DOHH2 (cell line): ENCODE results near the gene GPATCH8.

ENCODE experiments used
- EZH2phosphoT487 ChIP-seq: fragments of 200-600 bp; sonication (generic); IDR thresholded peaks from 2 replicates; pipeline ENCODE4 v1.6.1; 2017; ENCODE audit warnings: borderline replicate concordance, mild to moderate bottlenecking, antibody characterized with exemption, low read length, moderate library complexity, mixed read lengths
- TF ChIP-seq, protein P1 (sequence below): fragments of 200-600 bp; sonication (generic); IDR thresholded peaks from one replicate; pipeline ENCODE4 v1.5.1; 2014; ENCODE audit warnings: antibody characterized with exemption, mild to moderate bottlenecking, low read depth, low read length; ENCODE audit not compliant: poor library complexity, severe bottlenecking

DNA sequence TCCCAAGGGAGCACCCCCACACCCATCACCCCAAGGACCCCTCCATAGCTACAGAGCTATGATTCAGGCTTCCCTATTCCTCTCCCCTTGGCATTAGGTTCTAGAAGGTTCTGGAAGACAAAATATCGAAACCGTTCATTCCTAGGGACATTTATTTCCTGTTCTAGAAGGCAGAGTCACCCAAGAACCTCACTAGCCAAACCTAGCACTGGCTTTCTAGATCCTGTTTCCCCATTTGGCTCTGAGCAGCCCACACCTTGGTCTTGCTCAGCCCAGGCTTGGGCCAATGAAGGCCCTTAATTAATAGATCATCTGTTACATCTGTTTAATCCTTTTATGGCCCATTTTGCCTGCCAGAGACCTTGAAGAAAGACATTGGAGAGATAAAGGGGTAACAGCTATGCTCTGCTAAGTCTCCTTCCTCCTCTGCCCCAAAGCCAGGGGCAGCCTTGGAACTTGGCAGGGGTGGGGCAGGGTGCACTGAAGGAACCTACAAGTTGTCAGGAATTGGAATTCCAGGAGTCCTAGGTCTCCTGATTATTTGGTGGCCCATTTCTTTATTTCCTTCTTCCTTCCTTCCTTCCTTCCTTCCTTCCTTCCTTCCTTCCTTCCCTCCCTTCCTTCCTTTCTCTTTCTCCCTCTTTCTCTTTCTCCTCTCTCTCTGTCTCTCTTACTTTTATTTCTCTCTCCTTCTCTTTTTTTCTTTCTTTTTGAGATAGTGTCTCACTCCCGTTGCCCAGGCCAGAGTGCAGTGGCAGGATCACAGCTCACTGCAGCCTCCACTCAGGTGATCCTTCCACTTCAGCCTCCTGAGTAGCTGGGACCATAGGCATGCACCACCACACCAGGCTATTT lies 45.4 kb upstream of the GPATCH8 start:
- TF ChIP-seq, protein P1, sequence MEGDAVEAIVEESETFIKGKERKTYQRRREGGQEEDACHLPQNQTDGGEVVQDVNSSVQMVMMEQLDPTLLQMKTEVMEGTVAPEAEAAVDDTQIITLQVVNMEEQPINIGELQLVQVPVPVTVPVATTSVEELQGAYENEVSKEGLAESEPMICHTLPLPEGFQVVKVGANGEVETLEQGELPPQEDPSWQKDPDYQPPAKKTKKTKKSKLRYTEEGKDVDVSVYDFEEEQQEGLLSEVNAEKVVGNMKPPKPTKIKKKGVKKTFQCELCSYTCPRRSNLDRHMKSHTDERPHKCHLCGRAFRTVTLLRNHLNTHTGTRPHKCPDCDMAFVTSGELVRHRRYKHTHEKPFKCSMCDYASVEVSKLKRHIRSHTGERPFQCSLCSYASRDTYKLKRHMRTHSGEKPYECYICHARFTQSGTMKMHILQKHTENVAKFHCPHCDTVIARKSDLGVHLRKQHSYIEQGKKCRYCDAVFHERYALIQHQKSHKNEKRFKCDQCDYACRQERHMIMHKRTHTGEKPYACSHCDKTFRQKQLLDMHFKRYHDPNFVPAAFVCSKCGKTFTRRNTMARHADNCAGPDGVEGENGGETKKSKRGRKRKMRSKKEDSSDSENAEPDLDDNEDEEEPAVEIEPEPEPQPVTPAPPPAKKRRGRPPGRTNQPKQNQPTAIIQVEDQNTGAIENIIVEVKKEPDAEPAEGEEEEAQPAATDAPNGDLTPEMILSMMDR: no peak
- no peak for TF ChIP-seq EZH2phosphoT487
